Raji (cell line): ENCODE results near the gene CCNYL1.

Experiments used
- POLR2A ChIP-seq: IDR thresholded peaks from 2 replicates; pipeline ENCODE4 v1.6.1; 2011; ENCODE audit warnings: low read depth, low read length, control low read depth; ENCODE audit not compliant: insufficient read depth

Gene CCNYL1

DNA sequence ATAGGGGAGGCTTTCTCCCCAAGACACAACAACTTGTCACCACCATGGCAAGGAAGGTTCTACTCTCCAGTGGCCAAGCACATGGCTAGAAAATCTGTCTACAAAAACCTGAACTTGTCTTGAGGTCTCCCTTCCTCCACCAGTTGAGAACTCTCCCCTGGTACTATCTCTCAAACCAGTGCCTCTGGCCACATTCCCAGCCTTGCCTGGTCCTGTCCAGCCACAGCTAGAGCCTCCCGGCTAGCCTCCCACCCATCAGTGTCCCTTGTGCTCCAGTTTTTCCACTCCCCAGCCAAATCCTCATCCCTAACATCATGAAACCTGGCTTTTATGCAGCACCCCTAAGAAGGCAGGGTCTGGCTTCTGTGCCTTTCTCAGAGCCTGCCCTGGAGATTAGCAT lies 79.5 kb downstream of the CCNYL1 start:
- no peak for TF ChIP-seq POLR2A

DNA sequence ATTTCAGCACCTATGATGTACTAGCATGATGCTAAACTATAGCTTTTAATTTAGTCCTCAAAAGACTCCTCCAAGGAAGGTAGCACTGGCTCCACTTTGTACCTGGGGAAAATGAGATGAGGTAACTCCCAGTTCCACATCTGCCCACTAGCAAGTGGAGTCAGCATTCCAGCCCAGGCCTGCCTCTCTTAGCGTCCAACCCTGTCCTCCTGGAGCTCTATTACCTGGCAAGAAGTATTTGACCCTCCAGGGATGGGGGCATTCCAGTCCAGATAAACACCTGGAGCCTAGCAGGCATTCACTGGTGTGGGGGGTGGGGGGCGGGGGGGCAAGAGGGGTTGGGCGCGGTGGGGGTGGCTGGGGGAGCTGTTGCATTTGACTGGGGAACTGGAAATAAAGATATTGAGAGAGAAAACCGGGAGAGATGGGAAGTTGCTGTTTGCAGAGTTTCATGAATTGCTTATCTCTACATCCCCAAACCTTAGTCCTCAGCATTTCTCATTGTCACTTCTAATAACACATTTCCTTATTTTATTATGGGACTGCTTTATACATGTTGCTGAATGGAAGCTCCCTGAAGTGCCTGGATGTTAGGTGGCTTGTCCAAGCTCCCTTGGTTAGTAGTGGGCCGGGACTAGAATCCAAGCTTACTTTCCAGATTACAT lies 80.3 kb downstream of the CCNYL1 start:
- TF ChIP-seq POLR2A = no peak

- TF ChIP-seq POLR2A = no peak
These were observed 80.9 kb downstream of the CCNYL1 start for GRCh38 chr2:207792244-207792785.

- no peak for TF ChIP-seq POLR2A
These were observed 85.3 kb downstream of the CCNYL1 start for GRCh38 chr2:207796585-207797350.

- no peak for TF ChIP-seq POLR2A
These were observed 89.8 kb downstream of the CCNYL1 start for GRCh38 chr2:207801259-207801658.

- no peak for TF ChIP-seq POLR2A
These were observed 91.2 kb downstream of the CCNYL1 start for GRCh38 chr2:207802650-207803049.
